GM23338 (cell line): ENCODE results near the gene TANGO6. TPM values are rescaled to one million over a fixed set of nuclear protein-coding genes. Genes with fewer than 3 reads are reported as not detected.

ENCODE experiments used
- ATAC-seq: fragments of 200-7000 bp; cut with Tn5 transposase; 3 replicates; pipeline ENCODE4 v1.9.1; 2020
- DNase-seq: peaks from one replicate; pipeline ENCODE4 v3.0.0-alpha.2; 2015; ENCODE audit warnings: low spot score
- H2AFZ ChIP-seq: fragments of 200-600 bp; sonication (generic); 2 replicates; pipeline ENCODE4 v1.8.0; 2016; ENCODE audit warnings: antibody characterized with exemption, mild to moderate bottlenecking, moderate library complexity
- H3F3A ChIP-seq: fragments of 200-600 bp; sonication (generic); replicated peaks from 2 replicates; pipeline ENCODE4 v1.8.0; 2017; ENCODE audit warnings: antibody characterized with exemption, mixed run types, low read depth
- H3K27ac ChIP-seq: fragments of 200-600 bp; sonication (generic); 2 replicates; pipeline ENCODE4 v1.6.1; 2016; ENCODE audit warnings: low read depth
- H3K27me3 ChIP-seq: fragments of 200-600 bp; sonication (generic); 2 replicates; pipeline ENCODE4 v1.8.0; 2016; ENCODE audit warnings: mild to moderate bottlenecking, mixed run types, moderate library complexity; ENCODE audit not compliant: insufficient read depth
- H3K36me3 ChIP-seq: fragments of 200-600 bp; sonication (generic); 2 replicates; pipeline ENCODE4 v1.8.0; 2016; ENCODE audit warnings: mild to moderate bottlenecking; ENCODE audit not compliant: insufficient read depth
- H3K4me1 ChIP-seq: fragments of 200-600 bp; sonication (generic); 2 replicates; pipeline ENCODE4 v1.8.0; 2016; ENCODE audit warnings: mild to moderate bottlenecking, moderate library complexity; ENCODE audit not compliant: insufficient read depth
- H3K4me2 ChIP-seq: fragments of 200-600 bp; sonication (generic); 2 replicates; pipeline ENCODE4 v1.7.1; 2017; ENCODE audit warnings: mixed run types
- H3K4me3 ChIP-seq: fragments of 200-600 bp; sonication (generic); 2 replicates; pipeline ENCODE4 v1.6.1; 2016; ENCODE audit warnings: mixed run types
- H3K79me2 ChIP-seq: fragments of 200-600 bp; sonication (generic); replicated peaks from 2 replicates; pipeline ENCODE4 v1.8.0; 2017; ENCODE audit warnings: mild to moderate bottlenecking; ENCODE audit not compliant: insufficient read depth
- H3K9me2 ChIP-seq: fragments of 200-600 bp; sonication (generic); 2 replicates; pipeline ENCODE4 v1.8.0; 2017; ENCODE audit not compliant: insufficient read depth
- H4K20me1 ChIP-seq: fragments of 200-600 bp; sonication (generic); replicated peaks from 2 replicates; pipeline ENCODE4 v1.8.0; 2017; ENCODE audit warnings: mild to moderate bottlenecking; ENCODE audit not compliant: insufficient read depth
- H3K27ac Mint-ChIP-seq: 2 replicates; pipeline ENCODE4 v1.8.0; 2020; ENCODE audit warnings: inconsistent platforms, mild to moderate bottlenecking, moderate library complexity, mixed read lengths
- H3K27me3 Mint-ChIP-seq: 3 replicates; pipeline ENCODE4 v1.8.0; 2022; ENCODE audit warnings: low read depth, mild to moderate bottlenecking, moderate library complexity, mixed read lengths, inconsistent platforms; ENCODE audit not compliant: insufficient read depth, poor library complexity
- H3K36me3 Mint-ChIP-seq: 3 replicates; pipeline ENCODE4 v1.8.0; 2021; ENCODE audit warnings: low read depth, mild to moderate bottlenecking, inconsistent platforms, moderate library complexity, mixed read lengths
- H3K4me1 Mint-ChIP-seq: 3 replicates; pipeline ENCODE4 v1.8.0; 2020; ENCODE audit warnings: mild to moderate bottlenecking, inconsistent platforms, mixed read lengths
- H3K4me3 Mint-ChIP-seq: 3 replicates; pipeline ENCODE4 v1.8.0; 2021; ENCODE audit warnings: moderate library complexity, mild to moderate bottlenecking, inconsistent platforms, mixed read lengths
- H3K9me3 Mint-ChIP-seq: 3 replicates; pipeline ENCODE4 v1.8.0; 2020; ENCODE audit warnings: moderate library complexity, mild to moderate bottlenecking, inconsistent platforms, mixed read lengths
- CREB1 ChIP-seq: fragments of 250-450 bp; sonication (Bioruptor Pico); IDR thresholded peaks from 2 replicates; pipeline ENCODE4 v1.5.0; 2020; ENCODE audit warnings: low read depth, mild to moderate bottlenecking, moderate library complexity
- EZH2 ChIP-seq: fragments of 200-600 bp; sonication (generic); IDR thresholded peaks from one replicate; pipeline ENCODE4 v1.8.0; 2017; ENCODE audit warnings: antibody characterized with exemption, mild to moderate bottlenecking, low read depth; ENCODE audit not compliant: unreplicated experiment
- EZH2phosphoT487 ChIP-seq: fragments of 200-600 bp; sonication (generic); IDR thresholded peaks from one replicate; pipeline ENCODE4 v1.8.1; 2018; ENCODE audit warnings: antibody characterized with exemption; ENCODE audit not compliant: unreplicated experiment
- NANOG ChIP-seq: IDR thresholded peaks from 2 replicates; pipeline ENCODE4 v1.6.1; 2016; ENCODE audit warnings: antibody characterized with exemption, borderline replicate concordance
- POLR2AphosphoS5 ChIP-seq: IDR thresholded peaks from 2 replicates; pipeline ENCODE4 v1.6.1; 2016; ENCODE audit warnings: antibody characterized with exemption, low read depth
- STAT1 ChIP-seq: IDR thresholded peaks from one replicate; pipeline ENCODE4 v1.6.1; 2016; ENCODE audit warnings: antibody characterized with exemption; ENCODE audit not compliant: unreplicated experiment
- polyA plus RNA-seq: library from polyadenylated mRNA; unstranded; fragments of >200 nt; fragmentation: Nextera tagmentation; extraction: Ambion mirVana; gene quantifications from 2 replicates; pipeline ENCODE4 v1.2.1, GENCODE V29; 2016
- total RNA-seq: library from RNA; depleted of rRNA; stranded (reverse); fragments of >200 nt; shearing (Covaris generic); gene quantifications from 2 replicates; pipeline ENCODE4 v1.2.3, GENCODE V29; 2014
- TF ChIP-seq, protein P1 (sequence below), 2 experiments: fragments of 200-600 bp in 1 of 2; sonication (generic) in 1 of 2; conservative IDR thresholded peaks; 2 replicates each; pipeline versions ENCODE4 v1.5.1 to v1.6.1; 2016 to 2017; ENCODE audit warnings: antibody characterized with exemption in 2 of 2, low read depth in 2 of 2, mild to moderate bottlenecking in 2 of 2, moderate library complexity in 1 of 2
- TF ChIP-seq, protein P2 (sequence below): fragments of 250-450 bp; sonication (Bioruptor Pico); IDR thresholded peaks from 2 replicates; pipeline ENCODE4 v1.5.0; 2020; ENCODE audit warnings: mild to moderate bottlenecking, moderate library complexity

TANGO6 gene
- total and polyA plus RNA-seq, 2 experiments from 2014 or later = 7.2 to 23.2 TPM

DNA sequence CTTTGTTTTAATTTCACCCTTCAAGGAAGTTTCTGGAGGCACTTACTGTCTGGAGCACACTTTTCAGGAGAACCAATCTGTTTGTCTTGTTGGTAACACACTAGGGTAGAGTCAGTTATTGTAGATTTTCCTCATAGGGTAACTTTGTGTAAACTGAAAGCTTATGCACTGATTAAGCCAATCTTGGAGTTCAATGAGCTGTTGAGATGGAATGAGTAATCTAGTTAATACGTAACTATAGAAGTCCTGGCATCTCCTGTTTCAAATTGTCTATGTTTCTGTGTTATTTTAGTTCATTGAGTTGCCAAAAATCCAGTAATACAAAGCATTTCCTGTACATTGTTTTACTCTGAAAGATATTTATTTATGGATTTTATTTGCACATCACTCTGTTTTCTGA lies 150.6 kb downstream of the TANGO6 start:
- TF ChIP-seq, protein P1, sequence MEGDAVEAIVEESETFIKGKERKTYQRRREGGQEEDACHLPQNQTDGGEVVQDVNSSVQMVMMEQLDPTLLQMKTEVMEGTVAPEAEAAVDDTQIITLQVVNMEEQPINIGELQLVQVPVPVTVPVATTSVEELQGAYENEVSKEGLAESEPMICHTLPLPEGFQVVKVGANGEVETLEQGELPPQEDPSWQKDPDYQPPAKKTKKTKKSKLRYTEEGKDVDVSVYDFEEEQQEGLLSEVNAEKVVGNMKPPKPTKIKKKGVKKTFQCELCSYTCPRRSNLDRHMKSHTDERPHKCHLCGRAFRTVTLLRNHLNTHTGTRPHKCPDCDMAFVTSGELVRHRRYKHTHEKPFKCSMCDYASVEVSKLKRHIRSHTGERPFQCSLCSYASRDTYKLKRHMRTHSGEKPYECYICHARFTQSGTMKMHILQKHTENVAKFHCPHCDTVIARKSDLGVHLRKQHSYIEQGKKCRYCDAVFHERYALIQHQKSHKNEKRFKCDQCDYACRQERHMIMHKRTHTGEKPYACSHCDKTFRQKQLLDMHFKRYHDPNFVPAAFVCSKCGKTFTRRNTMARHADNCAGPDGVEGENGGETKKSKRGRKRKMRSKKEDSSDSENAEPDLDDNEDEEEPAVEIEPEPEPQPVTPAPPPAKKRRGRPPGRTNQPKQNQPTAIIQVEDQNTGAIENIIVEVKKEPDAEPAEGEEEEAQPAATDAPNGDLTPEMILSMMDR (conservative IDR thresholded peaks at IDR 0.05; ENCODE audit: low read depth in 2 of 2) = no peak
- TF ChIP-seq NANOG (no peak), CREB1 (no peak), POLR2AphosphoS5 (no peak)
- Histone ChIP-seq H3K36me3 (no peaks in the 10 kb centered on the region), H2AFZ (no peak overlapping the region), H4K20me1 (no peaks in the 10 kb centered on the region), H3K9me2 (no peaks in the 10 kb centered on the region), H3K79me2 (no peaks in the 10 kb centered on the region), H3K4me1 (peaks cover 45% of the 10 kb centered on the region), H3K4me2 (peak overlapping the region; percentile 42), H3F3A (no peaks in the 10 kb centered on the region), H3K4me3 (no peak overlapping the region), H3K27me3 (no peaks in the 10 kb centered on the region), H3K27ac (peak overlapping the region; percentile 46)
- peaks cover 2% of the 10 kb centered on the region for H3K27me3 Mint-ChIP-seq
- no peak for ATAC-seq
- H3K4me1 Mint-ChIP-seq = peaks cover 45% of the 10 kb centered on the region
- no peak overlapping the region for H3K27ac Mint-ChIP-seq
- H3K4me3 Mint-ChIP-seq = no peak overlapping the region
- H3K9me3 Mint-ChIP-seq = 0 out of 3 replicates have a peak, but pooled peaks cover 3% of the 10 kb centered on the region
- peaks cover 4% of the 10 kb centered on the region; the same call in 2 of the 3 replicates for H3K36me3 Mint-ChIP-seq
- no peak for DNase-seq

DNA sequence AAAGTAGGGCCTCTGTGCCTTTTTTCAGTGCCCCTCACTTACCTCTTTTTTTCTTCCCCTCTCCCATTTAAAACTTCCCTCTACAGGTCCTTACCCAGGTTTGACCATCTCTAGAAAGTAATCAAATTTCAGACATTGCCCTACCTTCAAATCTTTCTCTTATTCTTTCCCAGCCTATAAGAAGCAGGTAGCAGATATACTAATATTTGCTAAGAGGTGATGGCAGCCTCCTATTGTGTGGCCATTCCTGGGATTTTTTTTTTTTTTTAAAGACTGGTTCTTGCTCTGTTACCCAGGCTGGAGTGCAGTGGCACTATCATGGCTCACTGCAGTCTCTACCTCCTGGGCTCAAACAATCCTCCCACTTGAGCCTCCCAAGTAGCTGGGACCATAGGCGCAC lies 151.0 kb downstream of the TANGO6 start:
- peaks cover 2% of the 10 kb centered on the region for H3K27me3 Mint-ChIP-seq
- no peak overlapping the region for H2AFZ ChIP-seq
- H3K9me2 ChIP-seq = no peaks in the 10 kb centered on the region
- no peaks in the 10 kb centered on the region for H3F3A ChIP-seq
- no peaks in the 10 kb centered on the region for H3K79me2 ChIP-seq
- H3K27ac ChIP-seq = peak overlapping the region; percentile 46
- 0 out of 3 replicates have a peak, but pooled peaks cover 3% of the 10 kb centered on the region for H3K9me3 Mint-ChIP-seq
- no peaks in the 10 kb centered on the region for H3K27me3 ChIP-seq
- no peak overlapping the region for H3K27ac Mint-ChIP-seq
- peak; percentile 36 for DNase-seq
- ATAC-seq = peak; percentile 42
- H3K4me2 ChIP-seq = peak overlapping the region; percentile 42
- no peak overlapping the region for H3K4me3 ChIP-seq
- no peak for TF ChIP-seq EZH2
- peaks cover 41% of the 10 kb centered on the region for H3K4me1 Mint-ChIP-seq
- H3K36me3 Mint-ChIP-seq = peaks cover 6% of the 10 kb centered on the region; the same call in 2 of the 3 replicates
- H3K36me3 ChIP-seq = no peaks in the 10 kb centered on the region
- peaks cover 42% of the 10 kb centered on the region for H3K4me1 ChIP-seq
- no peaks in the 10 kb centered on the region for H4K20me1 ChIP-seq
- H3K4me3 Mint-ChIP-seq = no peak overlapping the region; the same call in 2 of the 3 replicates

DNA sequence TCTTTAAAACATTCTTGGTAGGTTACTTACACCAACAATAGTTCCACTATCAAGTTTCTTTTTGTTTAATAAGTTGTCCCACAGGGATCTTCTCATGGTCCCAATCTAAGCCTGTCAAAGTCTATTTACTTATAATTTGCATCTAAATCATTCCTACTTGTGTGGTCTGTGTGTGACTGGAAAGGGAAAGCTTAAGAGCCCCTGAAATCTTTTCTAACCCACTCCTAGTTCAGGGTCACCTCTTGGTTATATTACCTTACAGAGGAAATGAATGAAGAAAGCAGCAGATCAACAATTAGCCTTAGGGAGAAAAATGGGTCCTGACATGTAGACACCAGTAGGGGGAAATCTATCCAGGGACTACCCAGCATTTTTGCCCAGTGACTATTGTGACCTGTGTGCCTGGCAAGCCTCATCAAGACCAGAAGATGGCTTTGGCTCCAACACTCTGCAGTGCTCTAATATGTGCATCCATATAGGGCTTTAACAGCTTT lies 151.7 kb downstream of the TANGO6 start:
- Histone ChIP-seq H3K4me1 (peaks cover 42% of the 10 kb centered on the region), H3K4me2 (peak overlapping the region; percentile 22), H3K4me3 (no peak overlapping the region), H3K9me2 (no peaks in the 10 kb centered on the region), H3K27me3 (no peaks in the 10 kb centered on the region), H3K27ac (no peak overlapping the region), H3K79me2 (no peaks in the 10 kb centered on the region), H4K20me1 (no peaks in the 10 kb centered on the region), H2AFZ (no peak overlapping the region), H3K36me3 (no peaks in the 10 kb centered on the region), H3F3A (no peaks in the 10 kb centered on the region)
- Mint-ChIP-seq H3K9me3 (0 out of 3 replicates have a peak, but pooled peaks cover 3% of the 10 kb centered on the region), H3K4me3 (no peak overlapping the region; the same call in 2 of the 3 replicates), H3K27ac (peak overlapping the region; percentile 21; the same call in 1 of the 2 replicates), H3K4me1 (peaks cover 38% of the 10 kb centered on the region), H3K36me3 (peaks cover 6% of the 10 kb centered on the region; the same call in 2 of the 3 replicates), H3K27me3 (peaks cover 2% of the 10 kb centered on the region)
- DNase-seq (peak; percentile 85), ATAC-seq (peak; percentile 92)
- TF ChIP-seq CREB1 (no peak), STAT1 (no peak), POLR2AphosphoS5 (no peak), EZH2 (no peak), EZH2phosphoT487 (no peak)
- TF ChIP-seq, protein P2, sequence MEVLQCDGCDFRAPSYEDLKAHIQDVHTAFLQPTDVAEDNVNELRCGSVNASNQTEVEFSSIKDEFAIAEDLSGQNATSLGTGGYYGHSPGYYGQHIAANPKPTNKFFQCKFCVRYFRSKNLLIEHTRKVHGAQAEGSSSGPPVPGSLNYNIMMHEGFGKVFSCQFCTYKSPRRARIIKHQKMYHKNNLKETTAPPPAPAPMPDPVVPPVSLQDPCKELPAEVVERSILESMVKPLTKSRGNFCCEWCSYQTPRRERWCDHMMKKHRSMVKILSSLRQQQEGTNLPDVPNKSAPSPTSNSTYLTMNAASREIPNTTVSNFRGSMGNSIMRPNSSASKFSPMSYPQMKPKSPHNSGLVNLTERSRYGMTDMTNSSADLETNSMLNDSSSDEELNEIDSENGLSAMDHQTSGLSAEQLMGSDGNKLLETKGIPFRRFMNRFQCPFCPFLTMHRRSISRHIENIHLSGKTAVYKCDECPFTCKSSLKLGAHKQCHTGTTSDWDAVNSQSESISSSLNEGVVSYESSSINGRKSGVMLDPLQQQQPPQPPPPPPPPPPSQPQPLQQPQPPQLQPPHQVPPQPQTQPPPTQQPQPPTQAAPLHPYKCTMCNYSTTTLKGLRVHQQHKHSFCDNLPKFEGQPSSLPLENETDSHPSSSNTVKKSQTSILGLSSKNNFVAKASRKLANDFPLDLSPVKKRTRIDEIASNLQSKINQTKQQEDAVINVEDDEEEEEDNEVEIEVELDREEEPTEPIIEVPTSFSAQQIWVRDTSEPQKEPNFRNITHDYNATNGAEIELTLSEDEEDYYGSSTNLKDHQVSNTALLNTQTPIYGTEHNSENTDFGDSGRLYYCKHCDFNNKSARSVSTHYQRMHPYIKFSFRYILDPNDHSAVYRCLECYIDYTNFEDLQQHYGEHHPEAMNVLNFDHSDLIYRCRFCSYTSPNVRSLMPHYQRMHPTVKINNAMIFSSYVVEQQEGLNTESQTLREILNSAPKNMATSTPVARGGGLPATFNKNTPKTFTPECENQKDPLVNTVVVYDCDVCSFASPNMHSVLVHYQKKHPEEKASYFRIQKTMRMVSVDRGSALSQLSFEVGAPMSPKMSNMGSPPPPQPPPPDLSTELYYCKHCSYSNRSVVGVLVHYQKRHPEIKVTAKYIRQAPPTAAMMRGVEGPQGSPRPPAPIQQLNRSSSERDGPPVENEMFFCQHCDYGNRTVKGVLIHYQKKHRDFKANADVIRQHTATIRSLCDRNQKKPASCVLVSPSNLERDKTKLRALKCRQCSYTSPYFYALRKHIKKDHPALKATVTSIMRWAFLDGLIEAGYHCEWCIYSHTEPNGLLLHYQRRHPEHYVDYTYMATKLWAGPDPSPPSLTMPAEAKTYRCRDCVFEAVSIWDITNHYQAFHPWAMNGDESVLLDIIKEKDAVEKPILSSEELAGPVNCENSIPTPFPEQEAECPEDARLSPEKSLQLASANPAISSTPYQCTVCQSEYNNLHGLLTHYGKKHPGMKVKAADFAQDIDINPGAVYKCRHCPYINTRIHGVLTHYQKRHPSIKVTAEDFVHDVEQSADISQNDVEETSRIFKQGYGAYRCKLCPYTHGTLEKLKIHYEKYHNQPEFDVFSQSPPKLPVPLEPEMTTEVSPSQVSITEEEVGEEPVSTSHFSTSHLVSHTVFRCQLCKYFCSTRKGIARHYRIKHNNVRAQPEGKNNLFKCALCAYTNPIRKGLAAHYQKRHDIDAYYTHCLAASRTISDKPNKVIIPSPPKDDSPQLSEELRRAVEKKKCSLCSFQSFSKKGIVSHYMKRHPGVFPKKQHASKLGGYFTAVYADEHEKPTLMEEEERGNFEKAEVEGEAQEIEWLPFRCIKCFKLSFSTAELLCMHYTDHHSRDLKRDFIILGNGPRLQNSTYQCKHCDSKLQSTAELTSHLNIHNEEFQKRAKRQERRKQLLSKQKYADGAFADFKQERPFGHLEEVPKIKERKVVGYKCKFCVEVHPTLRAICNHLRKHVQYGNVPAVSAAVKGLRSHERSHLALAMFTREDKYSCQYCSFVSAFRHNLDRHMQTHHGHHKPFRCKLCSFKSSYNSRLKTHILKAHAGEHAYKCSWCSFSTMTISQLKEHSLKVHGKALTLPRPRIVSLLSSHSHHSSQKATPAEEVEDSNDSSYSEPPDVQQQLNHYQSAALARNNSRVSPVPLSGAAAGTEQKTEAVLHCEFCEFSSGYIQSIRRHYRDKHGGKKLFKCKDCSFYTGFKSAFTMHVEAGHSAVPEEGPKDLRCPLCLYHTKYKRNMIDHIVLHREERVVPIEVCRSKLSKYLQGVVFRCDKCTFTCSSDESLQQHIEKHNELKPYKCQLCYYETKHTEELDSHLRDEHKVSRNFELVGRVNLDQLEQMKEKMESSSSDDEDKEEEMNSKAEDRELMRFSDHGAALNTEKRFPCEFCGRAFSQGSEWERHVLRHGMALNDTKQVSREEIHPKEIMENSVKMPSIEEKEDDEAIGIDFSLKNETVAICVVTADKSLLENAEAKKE (CRISPR knock-in tag) = 0 out of 2 replicates have a peak, but pooled peaks have one; percentile 24
